COLO668 (cell line): ENCODE measurements around the gene ZNF385B.
"Not testable (repeated sequence)": the region's sequence is repeated elsewhere in the genome, so short reads cannot be mapped to it uniquely, and the experiment has no call there.

ENCODE experiments used
- DNase-seq: peaks from one replicate; lab custom pipeline; 2025; ENCODE audit not compliant: unreplicated experiment; lab: John Stamatoyannopoulos, UW

ZNF385B gene

GRCh38 chr2:179804206-179804605, 57.2 kb downstream of the ZNF385B start:
- no peak for DNase-seq

- DNase-seq: no peak
These were observed 59.1 kb downstream of the ZNF385B start for GRCh38 chr2:179802051-179802882.

DNA sequence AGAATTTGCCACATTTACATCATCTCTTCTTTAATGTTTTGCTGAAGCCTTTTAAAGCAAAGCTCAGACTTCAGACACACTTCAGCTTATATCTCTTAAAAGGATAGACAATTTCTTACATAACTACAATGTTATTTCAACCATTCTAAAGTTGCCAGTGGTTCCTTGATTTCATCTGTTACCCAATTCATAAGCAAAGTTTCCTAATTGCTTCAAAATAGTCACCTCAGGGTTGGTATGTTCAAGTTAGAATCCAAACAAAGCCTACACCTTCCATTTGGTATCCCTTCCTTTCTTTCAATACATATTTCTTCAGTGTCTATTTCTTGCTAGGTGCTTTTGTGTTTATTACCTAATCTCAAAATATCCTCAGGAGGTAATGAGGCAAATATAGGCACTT, 60.6 kb downstream of the ZNF385B start:
- no peak for DNase-seq

- DNase-seq: no peak
These were observed 65.0 kb downstream of the ZNF385B start for GRCh38 chr2:179796213-179797007.

DNA sequence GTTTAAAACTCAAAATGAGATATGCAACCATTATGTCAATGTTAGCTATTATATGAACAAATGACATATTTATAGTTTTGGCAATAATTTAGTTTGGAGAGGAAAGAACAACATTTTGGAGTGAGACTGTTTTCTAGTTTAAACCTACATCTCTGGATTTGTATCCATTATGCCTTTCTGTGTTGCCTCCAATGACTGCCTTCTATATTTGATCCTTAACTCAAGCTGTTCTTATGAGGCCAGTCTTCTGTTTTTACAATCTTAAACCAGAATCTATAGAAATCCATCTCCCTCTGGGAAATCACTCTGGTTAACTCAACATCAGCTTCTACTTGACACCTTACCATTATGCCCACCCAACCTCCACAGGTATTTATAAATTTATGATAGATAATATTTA, 67.5 kb downstream of the ZNF385B start:
- DNase-seq: no peak

DNA sequence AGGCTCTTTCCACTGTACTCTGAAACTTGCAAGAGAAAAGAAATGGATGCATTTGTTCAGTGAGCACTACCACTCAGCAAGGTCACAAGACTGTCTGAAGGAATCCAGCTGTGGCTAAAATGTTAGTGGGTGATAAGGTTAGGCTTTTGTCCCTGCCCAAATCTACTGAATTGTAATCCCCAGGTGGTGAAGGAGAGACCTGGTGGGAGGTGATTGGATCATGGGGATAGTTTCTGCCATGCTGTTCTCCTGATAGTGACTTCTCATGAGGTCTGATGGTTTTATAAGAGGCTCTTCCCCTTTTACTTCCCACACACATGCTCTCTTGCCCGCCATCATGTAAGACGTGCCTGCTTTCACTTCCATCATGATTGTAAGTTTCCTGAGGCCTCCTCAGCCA, 68.2 kb downstream of the ZNF385B start:
- no peak for DNase-seq

DNA sequence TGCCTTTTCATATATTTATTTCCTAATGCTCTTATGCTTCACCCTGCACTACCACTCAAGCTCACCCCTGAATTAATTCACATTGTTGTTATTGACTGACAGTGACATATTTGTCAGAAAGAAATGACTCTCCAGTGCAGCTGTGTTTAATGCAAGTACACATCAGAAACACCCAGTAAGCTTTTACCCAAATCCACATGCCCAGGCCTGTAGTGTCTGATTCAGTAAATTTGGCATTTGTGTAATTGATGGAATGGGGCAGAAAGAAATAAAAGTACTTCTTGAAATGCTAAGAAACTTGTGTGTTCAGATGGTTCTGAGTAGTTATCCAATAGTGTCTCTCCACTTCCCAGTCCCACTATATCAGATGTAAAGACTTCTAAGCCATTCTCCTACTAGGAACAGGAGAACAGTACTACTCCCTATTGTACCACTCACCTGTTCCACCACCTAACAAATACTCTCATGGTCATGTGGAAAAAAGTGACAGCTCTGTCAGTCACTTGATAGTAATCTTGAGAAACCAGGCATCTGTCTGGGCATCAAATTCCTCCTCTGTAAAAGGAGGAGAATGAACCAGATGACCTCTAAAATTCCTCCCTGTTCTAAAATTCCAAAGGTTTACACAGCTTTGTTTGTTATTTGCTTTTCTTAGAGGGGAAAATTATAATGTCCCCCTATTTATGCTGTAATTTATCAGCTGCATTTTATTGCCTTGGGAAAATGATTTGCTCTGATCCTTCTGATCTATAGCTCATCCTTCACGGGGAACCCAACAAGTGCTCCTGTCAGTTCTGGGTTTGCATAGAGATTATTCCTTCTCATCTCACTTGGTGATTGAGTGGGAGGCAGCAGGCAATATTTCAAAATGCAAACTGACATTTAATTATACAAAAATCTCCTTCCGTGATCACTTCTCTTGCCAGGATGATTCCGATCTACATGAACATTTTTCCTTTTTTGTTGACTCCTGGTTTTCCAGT, 70.9 kb downstream of the ZNF385B start:
- DNase-seq: no peak

GRCh38 chr2:179788104-179788503, 73.3 kb downstream of the ZNF385B start:
- no peak for DNase-seq

DNA sequence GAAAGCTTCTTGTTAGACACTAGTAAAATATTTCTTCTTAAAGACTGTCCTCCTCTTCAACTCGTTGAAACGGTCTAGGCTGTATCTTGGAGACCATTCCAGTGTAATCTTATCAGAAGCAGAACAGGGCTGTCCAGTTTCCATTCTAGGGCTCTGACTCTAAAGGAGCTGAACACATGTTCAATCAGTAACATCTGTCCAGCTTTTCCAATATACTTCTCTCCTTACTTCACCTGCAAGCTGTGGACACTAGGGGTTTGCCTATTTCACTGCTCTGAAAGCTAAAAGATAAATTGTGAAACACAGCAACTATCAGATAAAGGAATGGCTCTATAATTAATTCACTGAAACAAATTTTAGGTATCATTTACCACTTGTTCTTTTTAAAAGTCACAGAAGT, 73.8 kb downstream of the ZNF385B start:
- no peak for DNase-seq

DNA sequence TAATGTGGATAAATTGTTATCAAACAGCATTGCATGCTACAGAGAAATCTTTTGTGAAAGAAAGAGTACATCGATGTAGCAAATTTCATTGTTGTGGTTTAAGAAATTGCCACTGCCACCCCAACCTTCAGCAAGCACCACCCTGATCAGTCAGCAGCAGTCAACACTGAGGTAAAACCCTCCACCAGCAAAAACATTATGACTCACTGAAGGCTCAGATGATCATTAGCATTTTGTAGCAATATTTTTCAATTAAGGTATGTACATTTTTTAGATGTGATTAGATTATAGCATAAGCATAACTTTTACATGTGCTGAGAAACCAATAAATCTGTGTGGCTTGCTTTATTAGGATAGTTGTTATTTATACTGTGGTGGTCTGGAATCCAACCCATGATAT, 75.5 kb downstream of the ZNF385B start:
- DNase-seq: no peak

- DNase-seq: not testable (repeated sequence)
These were observed 79.1 kb downstream of the ZNF385B start for GRCh38 chr2:179782346-179782745.

GRCh38 chr2:179773986-179774385, 87.4 kb downstream of the ZNF385B start:
- no peak for DNase-seq

GRCh38 chr2:179772346-179772745, 89.1 kb downstream of the ZNF385B start:
- no peak for DNase-seq

GRCh38 chr2:179771791-179772190, 89.6 kb downstream of the ZNF385B start:
- no peak for DNase-seq

- no peak for DNase-seq
These were observed 91.4 kb downstream of the ZNF385B start for GRCh38 chr2:179770029-179770428.

DNA sequence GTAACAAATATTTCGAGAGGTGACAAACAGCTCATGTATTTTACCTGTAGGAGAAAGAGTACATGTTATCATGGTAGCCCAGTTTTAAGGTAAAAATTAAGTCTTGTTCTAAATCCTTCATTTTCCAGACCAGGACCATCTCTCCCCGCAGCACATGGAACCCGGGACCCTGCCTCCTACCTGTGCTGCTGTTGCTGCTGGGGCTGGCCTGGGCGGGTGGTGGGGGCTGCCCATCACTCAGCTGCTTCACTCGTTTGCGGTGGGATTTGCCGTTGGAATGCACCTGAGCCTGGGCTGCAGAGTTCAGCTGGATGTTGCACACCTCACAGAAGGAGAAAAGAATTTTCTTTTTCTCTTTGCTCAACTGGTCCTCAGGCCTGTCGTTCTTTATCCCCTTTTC, 92.1 kb downstream of the ZNF385B start:
- DNase-seq: no peak

- DNase-seq: no peak
These were observed 92.6 kb downstream of the ZNF385B start for GRCh38 chr2:179768765-179769164.

GRCh38 chr2:179765666-179766065, 95.7 kb downstream of the ZNF385B start:
- DNase-seq: no peak

DNA sequence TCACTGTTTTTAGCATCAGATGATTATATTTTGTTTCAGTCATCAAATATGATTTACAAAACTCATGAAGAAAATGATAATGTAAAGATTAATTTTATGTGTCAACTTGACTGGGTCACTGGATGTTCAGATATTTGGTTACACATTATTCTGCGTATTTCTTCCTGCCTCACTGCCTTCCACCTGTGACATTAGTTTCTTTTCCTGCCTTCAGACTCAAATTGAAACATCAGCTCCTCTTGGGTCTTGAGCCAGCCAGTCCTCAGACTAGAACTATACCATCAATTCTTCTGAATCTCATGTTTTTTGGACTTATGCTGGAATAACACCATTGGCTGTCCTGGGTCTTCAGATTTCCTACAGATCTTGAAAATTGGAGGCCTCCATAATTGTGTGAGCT, 96.7 kb downstream of the ZNF385B start:
- DNase-seq: no peak

- DNase-seq: no peak
These were observed 102.8 kb downstream of the ZNF385B start for GRCh38 chr2:179758636-179759035.

DNA sequence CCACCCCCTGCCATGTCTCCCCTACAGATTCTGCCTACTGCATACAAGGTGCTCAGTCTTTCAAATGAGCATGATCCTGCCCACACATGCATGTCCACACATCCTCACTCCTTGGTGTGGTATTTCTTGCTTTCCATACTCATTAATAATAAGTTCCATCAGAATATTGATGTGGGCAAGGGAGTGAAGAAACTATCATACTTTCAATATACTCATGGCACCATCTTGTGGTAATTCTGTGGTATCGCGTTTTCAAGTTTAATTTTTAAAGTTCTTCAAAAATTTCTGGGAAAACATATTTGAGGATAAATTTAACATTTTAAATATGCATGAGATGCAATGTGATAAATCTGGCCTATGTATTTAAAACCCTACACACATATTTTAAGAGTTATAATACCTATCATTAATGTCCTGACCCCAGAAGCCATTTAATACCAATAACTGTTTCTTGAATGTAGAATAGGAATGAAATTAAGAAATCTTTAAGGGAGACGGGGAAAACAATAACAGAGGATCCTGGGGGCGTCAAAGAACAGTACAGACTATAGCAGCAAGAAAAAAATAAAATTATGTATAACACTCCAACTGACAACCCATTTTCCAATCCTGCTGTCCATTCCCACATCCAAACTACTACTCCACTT, 110.1 kb downstream of the ZNF385B start:
- DNase-seq: no peak
